Activated T-cell treated with anti-CD3 and anti-CD28 coated beads for 4 hours (primary cell): ENCODE results near the gene EVX2.

Experiments used
- DNase-seq: peaks from one replicate; pipeline ENCODE4 v3.0.0-alpha.2; 2020

EVX2 gene

GRCh38 chr2:176106581-176107539 lies 23.1 kb upstream of the EVX2 start, which contains the start of gene HOXD11:
TSS of gene HOXD11 (plus strand) at chr2:176107280. CDS start at chr2:176107356, 76 bp downstream.
- DNase-seq: no peak

GRCh38 chr2:176105730-176106580 lies 22.2 kb upstream of the EVX2 start:
- DNase-seq: no peak

- no peak for DNase-seq
Observed at GRCh38 chr2:176105078-176105729, 21.4 kb upstream of the EVX2 start.

- no peak for DNase-seq
Observed at GRCh38 chr2:176104316-176105077, 20.7 kb upstream of the EVX2 start.

GRCh38 chr2:176103742-176104315 lies 20.1 kb upstream of the EVX2 start:
- DNase-seq: no peak

- no peak for DNase-seq
Observed at GRCh38 chr2:176103194-176103593, 19.4 kb upstream of the EVX2 start.

GRCh38 chr2:176102309-176102866 lies 18.6 kb upstream of the EVX2 start:
- no peak for DNase-seq

- no peak for DNase-seq
Observed at GRCh38 chr2:176101842-176102241, 18.1 kb upstream of the EVX2 start.

- DNase-seq: no peak
Observed at GRCh38 chr2:176101216-176101830, 17.6 kb upstream of the EVX2 start.

GRCh38 chr2:176100547-176101140 lies 16.9 kb upstream of the EVX2 start:
- no peak for DNase-seq

- no peak for DNase-seq
Observed at GRCh38 chr2:176099728-176100546, 16.2 kb upstream of the EVX2 start, which contains the start of gene HOXD12. TSS of gene HOXD12 (plus strand) at chr2:176099795. CDS start at chr2:176099802, 7 bp downstream.

GRCh38 chr2:176099159-176099727 lies 15.5 kb upstream of the EVX2 start:
- DNase-seq: no peak

GRCh38 chr2:176098366-176099158 lies 14.8 kb upstream of the EVX2 start:
- DNase-seq: no peak

GRCh38 chr2:176097820-176098365 lies 14.1 kb upstream of the EVX2 start:
- no peak for DNase-seq

- DNase-seq: peak; percentile 35
Observed at GRCh38 chr2:176096986-176097819, 13.4 kb upstream of the EVX2 start.

- no peak for DNase-seq
Observed at GRCh38 chr2:176096243-176096985, 12.7 kb upstream of the EVX2 start.
